ENCODE measurements around the gene NCDN.

NCDN gene

DNA sequence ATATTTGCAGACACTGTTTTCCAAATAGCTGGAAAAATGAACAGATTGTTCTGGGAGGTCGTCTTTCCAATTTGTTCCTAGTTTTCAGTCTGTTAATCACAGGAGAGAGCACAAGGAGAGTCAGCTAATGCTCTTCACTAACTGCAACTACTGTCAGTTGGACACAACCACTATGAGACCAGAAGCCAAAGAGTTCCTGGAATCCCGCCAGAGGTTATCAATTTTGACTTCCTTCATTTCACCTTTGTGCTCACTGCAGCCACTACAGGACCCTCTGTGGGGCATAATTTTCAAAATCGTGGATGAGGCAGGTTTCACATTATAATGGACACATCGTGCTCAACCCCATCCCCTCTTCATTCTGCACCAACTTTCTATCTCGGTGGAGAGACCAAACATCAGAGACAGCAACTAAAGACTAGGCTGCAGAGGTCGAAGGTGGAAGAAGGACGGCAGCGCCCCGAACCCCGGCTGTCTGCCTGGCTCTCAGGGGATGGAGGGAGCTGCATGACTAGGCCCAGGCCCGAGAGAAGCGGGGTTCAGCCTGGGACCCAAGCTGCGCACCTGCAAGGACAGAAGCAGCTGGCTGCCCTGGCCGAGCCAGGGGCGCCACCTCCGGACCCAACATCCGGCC is 998 bp upstream of the NCDN start:
- Histone ChIP-seq H3K4me1 (ENCODE audit: control insufficient read depth, insufficient read depth, low read length) (peaks cover 27% of the 10 kb centered on the region), H3K4me3 (ENCODE audit: low read depth, low read length) (peak overlapping the region; percentile 93), H3K27me3 (ENCODE audit: control insufficient read depth, insufficient read depth, low read length) (no peaks in the 10 kb centered on the region), H3K9ac (ENCODE audit: low read depth, low read length) (peak overlapping the region; percentile 96), H3K9me3 (ENCODE audit: control insufficient read depth, insufficient read depth, low read length) (no peaks in the 10 kb centered on the region), H3K36me3 (ENCODE audit: control insufficient read depth, insufficient read depth, low read length) (peaks cover 16% of the 10 kb centered on the region)

DNA sequence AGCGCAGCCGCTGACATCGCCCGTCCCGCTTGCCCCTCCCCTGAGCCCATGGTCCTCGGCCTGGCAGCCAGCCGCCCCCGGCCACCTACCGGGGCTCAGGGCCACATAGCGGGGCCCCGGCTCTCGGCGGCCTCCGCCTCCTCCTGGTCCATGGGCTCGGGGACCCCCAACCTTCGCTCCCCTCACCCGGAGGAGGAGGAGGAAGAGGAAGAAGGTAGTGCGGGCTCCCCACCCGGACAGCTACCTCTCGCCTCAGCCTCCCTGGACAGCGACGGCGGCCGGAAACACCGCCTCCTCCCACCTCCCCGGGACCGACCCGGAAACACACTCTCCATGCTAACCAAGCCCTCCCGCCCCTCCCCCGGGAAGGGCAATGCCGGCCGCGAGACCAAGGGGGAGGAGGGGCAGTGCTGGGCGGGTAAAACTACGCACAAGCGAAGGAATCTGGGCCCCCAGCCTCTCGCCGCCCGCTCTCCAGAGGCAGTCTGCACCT is 435 bp upstream of the NCDN start, which contains the start of gene KIAA0319L:
Gene KIAA0319L (minus strand): TSS at position 286 of the 493 bp plus-strand sequence. CDS start 2,912 bp downstream, outside the sequence.
- no peaks in the 10 kb centered on the region for H3K9me3 ChIP-seq (ENCODE audit: control insufficient read depth, insufficient read depth, low read length)
- H3K9ac ChIP-seq (ENCODE audit: low read depth, low read length) = peak within 1 kb of the TSS; percentile 96
- peaks cover 27% of the 10 kb centered on the region for H3K4me1 ChIP-seq (ENCODE audit: control insufficient read depth, insufficient read depth, low read length)
- H3K36me3 ChIP-seq (ENCODE audit: control insufficient read depth, insufficient read depth, low read length) = peaks cover 21% of the 10 kb centered on the region
- peak within 1 kb of the TSS; percentile 93 for H3K4me3 ChIP-seq (ENCODE audit: low read depth, low read length)
- H3K27me3 ChIP-seq (ENCODE audit: control insufficient read depth, insufficient read depth, low read length) = no peaks in the 10 kb centered on the region

DNA sequence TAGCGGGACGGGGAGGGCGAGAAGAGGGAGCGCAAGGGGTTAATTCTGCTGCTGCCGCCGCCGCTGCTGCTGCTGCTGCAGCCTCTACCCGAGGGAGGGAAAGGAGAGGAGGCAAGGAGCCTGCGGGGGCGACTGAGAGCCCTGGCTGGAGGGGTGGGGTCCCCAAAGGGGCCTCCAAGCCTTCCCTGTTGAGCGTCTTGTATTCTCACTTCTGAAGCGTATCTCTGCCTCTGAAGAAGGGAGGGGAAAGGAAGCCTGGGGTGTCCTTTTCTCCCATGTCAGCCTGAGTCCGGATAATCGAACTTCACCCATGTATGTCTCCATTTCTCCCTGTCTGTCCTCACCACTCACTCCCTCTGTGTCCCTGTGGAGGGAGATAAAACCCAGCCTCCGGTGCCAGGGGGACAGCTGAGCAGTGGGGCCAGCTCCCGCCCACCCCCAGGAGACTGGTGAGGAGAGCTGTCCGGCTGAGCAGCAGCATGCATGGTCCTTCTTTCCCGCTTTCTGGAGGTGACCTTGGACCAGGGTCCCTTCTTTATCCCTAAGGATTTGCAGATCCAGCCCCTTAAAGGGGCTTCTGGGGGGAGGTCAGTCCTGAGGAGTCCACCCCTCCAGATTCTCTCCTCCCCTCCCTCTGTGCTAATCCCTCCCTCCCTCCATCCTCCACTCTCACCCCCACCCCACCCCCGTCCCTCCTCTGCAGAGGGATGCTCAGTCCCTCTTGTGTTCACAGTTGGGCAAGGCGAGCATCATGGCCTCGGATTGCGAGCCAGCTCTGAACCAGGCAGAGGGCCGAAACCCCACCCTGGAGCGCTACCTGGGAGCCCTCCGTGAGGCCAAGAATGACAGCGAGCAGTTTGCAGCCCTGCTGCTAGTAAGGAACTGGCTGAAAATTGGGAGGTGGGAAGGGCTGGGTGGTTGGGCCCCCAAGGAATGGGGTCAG is 1.0 kb downstream of the NCDN start:
- H3K9ac ChIP-seq (ENCODE audit: low read depth, low read length) = peak overlapping the region; percentile 77
- no peaks in the 10 kb centered on the region for H3K9me3 ChIP-seq (ENCODE audit: control insufficient read depth, insufficient read depth, low read length)
- H3K4me3 ChIP-seq (ENCODE audit: low read depth, low read length) = peak overlapping the region; percentile 93
- H3K27me3 ChIP-seq (ENCODE audit: control insufficient read depth, insufficient read depth, low read length) = no peaks in the 10 kb centered on the region
- H3K36me3 ChIP-seq (ENCODE audit: control insufficient read depth, insufficient read depth, low read length) = peaks cover 27% of the 10 kb centered on the region
- peaks cover 22% of the 10 kb centered on the region for H3K4me1 ChIP-seq (ENCODE audit: control insufficient read depth, insufficient read depth, low read length)

DNA sequence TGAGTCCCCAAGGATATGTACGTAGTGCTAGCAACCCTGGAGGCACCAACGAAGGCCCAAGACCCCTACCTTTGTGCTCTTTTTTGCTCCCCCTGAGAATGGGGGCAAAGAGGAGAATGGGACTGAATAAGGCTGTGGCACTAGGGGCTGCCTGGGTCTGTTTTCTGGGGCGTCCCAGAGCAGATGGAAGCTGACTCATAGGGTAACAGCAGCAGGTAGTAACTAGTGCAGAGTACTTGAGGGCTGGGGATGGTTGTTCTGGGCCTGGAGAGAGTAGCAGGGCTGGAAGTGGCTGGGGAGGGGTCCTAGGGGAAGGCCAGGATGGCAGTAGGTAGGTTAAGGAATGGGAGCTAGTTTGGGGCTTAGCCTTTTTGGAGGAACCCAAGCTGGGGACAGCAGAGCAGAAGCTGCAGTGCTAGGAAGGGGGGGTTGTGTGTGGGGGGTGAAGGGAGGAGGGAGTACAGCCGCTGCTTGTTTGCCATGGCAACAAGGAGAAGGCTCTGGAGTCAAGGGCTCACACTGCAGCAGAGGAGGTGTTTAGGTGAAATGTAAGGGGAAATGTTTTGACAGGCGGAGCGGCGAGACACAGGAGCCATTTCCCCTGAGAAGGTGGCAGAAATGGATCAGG is 1.8 kb downstream of the NCDN start:
- H3K4me3 ChIP-seq (ENCODE audit: low read depth, low read length) = peak overlapping the region; percentile 93
- H3K9me3 ChIP-seq (ENCODE audit: control insufficient read depth, insufficient read depth, low read length) = no peaks in the 10 kb centered on the region
- no peak overlapping the region for H3K9ac ChIP-seq (ENCODE audit: low read depth, low read length)
- H3K27me3 ChIP-seq (ENCODE audit: control insufficient read depth, insufficient read depth, low read length) = no peaks in the 10 kb centered on the region
- peaks cover 32% of the 10 kb centered on the region for H3K36me3 ChIP-seq (ENCODE audit: control insufficient read depth, insufficient read depth, low read length)
- peaks cover 15% of the 10 kb centered on the region for H3K4me1 ChIP-seq (ENCODE audit: control insufficient read depth, insufficient read depth, low read length)

DNA sequence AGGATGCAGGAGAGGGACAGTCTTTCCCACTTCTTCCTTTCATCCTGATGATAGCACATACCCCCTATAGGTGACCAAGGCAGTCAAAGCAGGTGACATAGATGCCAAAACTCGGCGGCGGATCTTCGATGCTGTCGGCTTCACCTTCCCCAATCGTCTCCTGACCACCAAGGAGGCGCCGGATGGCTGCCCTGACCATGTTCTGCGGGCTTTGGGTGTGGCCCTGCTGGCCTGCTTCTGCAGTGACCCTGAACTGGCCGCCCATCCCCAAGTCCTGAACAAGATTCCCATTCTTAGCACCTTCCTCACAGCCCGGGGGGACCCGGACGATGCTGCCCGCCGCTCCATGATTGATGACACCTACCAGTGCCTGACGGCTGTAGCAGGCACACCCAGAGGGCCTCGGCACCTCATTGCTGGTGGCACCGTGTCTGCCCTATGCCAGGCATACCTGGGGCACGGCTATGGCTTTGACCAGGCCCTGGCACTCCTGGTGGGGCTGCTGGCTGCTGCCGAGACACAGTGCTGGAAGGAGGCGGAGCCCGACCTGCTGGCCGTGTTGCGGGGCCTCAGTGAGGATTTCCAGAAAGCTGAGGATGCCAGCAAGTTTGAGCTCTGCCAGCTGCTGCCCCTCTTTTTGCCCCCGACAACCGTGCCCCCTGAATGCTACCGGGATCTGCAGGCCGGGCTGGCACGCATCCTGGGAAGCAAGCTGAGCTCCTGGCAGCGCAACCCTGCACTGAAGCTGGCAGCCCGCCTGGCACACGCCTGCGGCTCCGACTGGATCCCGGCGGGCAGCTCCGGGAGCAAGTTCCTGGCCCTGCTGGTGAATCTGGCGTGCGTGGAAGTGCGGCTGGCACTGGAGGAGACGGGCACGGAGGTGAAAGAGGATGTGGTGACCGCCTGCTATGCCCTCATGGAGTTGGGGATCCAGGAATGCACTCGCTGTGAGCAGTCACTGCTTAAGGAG is 2.9 kb downstream of the NCDN start:
- peaks cover 9% of the 10 kb centered on the region for H3K4me1 ChIP-seq (ENCODE audit: control insufficient read depth, insufficient read depth, low read length)
- no peak overlapping the region for H3K9ac ChIP-seq (ENCODE audit: low read depth, low read length)
- no peaks in the 10 kb centered on the region for H3K27me3 ChIP-seq (ENCODE audit: control insufficient read depth, insufficient read depth, low read length)
- peaks cover 38% of the 10 kb centered on the region for H3K36me3 ChIP-seq (ENCODE audit: control insufficient read depth, insufficient read depth, low read length)
- H3K9me3 ChIP-seq (ENCODE audit: control insufficient read depth, insufficient read depth, low read length) = no peaks in the 10 kb centered on the region
- H3K4me3 ChIP-seq (ENCODE audit: low read depth, low read length) = no peak overlapping the region

DNA sequence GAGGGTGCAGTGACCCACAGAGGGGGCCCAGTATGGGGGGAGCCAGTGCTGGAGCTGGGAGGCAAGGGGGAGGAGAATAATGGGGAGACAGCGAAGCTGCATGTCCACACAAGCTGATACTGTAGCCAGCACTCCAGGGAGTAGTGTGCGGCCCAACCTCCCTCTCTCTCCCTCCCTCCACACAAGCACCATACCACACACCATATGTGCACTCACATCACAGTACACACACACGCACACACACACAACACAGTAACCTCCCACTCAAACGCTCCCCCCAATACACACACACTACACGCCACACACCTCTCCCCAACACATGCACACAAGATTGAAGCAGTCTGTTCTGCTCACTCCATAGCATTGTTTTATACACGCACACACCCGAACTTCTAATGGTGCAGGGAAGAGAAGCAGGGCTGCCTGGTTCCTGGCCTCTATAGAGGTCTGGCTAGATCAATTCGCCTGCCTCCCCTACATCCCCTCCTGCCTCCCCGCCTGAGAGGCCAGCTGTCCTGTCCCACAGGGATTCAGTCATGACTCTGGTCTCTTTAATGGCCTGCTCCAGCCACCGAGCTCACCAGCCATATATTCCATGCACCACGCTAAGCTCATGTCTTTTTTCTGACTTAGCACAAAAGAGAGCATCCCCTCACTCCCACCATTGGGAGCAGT is 3.8 kb downstream of the NCDN start:
- Histone ChIP-seq H3K9ac (ENCODE audit: low read depth, low read length) (no peak overlapping the region), H3K4me3 (ENCODE audit: low read depth, low read length) (no peak overlapping the region), H3K4me1 (ENCODE audit: control insufficient read depth, insufficient read depth, low read length) (peaks cover under 1% of the 10 kb centered on the region), H3K9me3 (ENCODE audit: control insufficient read depth, insufficient read depth, low read length) (no peaks in the 10 kb centered on the region), H3K27me3 (ENCODE audit: control insufficient read depth, insufficient read depth, low read length) (no peaks in the 10 kb centered on the region), H3K36me3 (ENCODE audit: control insufficient read depth, insufficient read depth, low read length) (peaks cover 40% of the 10 kb centered on the region)

DNA sequence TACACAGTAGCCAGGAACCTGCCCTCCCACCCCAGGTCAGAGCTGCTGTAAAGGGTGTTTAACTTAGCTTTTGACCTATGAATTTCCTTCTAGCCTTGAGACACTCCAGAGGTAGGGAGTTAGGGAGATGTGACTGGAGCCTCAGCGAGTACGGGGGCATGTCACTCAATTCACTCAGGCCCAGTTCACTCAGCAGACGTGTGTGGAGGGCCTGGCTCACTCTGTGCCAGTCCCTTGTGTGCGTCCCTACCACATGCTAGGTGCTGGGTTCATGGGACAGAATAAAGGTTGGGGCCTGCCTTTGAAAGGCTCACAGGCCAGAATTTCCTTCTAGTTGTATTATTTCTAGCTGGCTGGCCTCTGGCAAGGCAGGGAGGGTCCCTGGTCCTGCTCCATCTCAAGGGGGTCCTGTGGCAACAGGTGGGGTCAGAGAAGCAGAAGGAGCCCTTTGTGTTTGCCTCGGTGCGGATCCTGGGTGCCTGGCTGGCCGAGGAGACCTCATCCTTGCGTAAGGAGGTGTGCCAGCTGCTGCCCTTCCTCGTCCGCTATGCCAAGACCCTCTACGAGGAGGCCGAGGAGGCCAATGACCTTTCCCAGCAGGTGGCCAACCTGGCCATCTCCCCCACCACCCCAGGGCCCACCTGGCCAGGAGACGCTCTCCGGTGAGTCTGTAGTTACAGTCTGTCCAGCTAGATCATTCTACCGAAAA is 4.5 kb downstream of the NCDN start:
- H3K4me1 ChIP-seq (ENCODE audit: control insufficient read depth, insufficient read depth, low read length) = no peaks in the 10 kb centered on the region
- no peaks in the 10 kb centered on the region for H3K27me3 ChIP-seq (ENCODE audit: control insufficient read depth, insufficient read depth, low read length)
- H3K9me3 ChIP-seq (ENCODE audit: control insufficient read depth, insufficient read depth, low read length) = no peaks in the 10 kb centered on the region
- peaks cover 44% of the 10 kb centered on the region for H3K36me3 ChIP-seq (ENCODE audit: control insufficient read depth, insufficient read depth, low read length)
- no peak overlapping the region for H3K9ac ChIP-seq (ENCODE audit: low read depth, low read length)
- no peak overlapping the region for H3K4me3 ChIP-seq (ENCODE audit: low read depth, low read length)

DNA sequence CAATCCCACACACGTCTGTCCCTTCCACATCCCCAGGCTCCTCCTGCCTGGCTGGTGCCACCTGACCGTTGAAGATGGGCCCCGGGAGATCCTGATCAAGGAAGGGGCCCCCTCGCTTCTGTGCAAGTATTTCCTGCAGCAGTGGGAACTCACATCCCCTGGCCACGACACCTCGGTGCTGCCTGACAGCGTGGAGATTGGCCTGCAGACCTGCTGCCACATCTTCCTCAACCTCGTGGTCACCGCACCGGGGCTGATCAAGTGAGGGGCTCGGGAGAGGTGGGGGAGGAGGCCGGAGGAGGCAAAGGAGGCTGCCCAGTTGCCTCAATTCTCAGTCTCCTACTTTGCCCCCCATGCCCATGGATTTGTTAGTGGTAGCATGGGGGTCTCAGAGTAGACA is 5.6 kb downstream of the NCDN start:
- H3K36me3 ChIP-seq (ENCODE audit: control insufficient read depth, insufficient read depth, low read length) = peaks cover 44% of the 10 kb centered on the region
- no peak overlapping the region for H3K4me3 ChIP-seq (ENCODE audit: low read depth, low read length)
- no peaks in the 10 kb centered on the region for H3K4me1 ChIP-seq (ENCODE audit: control insufficient read depth, insufficient read depth, low read length)
- no peaks in the 10 kb centered on the region for H3K9me3 ChIP-seq (ENCODE audit: control insufficient read depth, insufficient read depth, low read length)
- H3K27me3 ChIP-seq (ENCODE audit: control insufficient read depth, insufficient read depth, low read length) = peaks cover 3% of the 10 kb centered on the region
- H3K9ac ChIP-seq (ENCODE audit: low read depth, low read length) = no peak overlapping the region

DNA sequence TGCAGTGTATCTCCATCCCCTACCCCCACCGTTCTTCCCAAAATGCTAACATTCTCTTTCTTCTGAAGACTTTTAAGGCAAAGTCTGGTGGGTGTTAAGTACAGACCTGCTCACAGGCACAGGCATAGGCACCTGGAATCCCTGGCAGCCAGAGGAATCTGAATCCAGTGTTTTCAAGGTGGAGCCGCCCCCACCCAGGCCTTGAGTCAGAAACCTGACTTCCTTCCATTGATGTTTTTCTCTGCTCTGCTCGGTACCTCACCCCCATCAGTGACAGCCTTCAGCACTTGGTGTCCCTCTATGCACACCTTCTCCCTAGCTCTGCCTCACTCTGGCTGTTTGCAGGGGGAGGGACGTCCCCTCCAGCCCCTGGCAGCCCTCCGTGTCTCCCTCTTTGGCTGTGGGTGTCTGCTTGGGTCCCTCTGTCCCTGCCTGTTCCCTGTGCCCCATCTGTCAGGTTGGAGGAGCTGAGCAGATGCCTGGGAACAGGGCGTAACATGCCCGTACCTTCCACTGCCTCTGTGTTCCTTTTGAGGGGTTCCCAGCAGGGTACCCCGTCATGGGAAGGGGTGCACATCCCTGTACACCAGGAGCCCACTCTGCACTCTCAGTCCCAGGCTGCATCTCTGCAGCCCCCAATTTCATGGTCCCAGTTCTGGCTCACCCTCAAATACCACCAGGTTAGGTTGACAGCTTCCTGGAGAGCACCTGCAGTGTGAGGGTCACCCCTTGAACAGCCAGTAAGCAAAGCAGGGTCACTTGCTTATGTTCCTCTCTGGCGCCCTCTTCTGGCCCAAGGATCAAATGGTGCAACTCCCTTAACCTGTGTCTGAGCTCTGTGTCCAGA is 6.7 kb downstream of the NCDN start:
- peaks cover 44% of the 10 kb centered on the region for H3K36me3 ChIP-seq (ENCODE audit: control insufficient read depth, insufficient read depth, low read length)
- H3K9me3 ChIP-seq (ENCODE audit: control insufficient read depth, insufficient read depth, low read length) = no peaks in the 10 kb centered on the region
- no peak overlapping the region for H3K4me3 ChIP-seq (ENCODE audit: low read depth, low read length)
- H3K27me3 ChIP-seq (ENCODE audit: control insufficient read depth, insufficient read depth, low read length) = peaks cover 13% of the 10 kb centered on the region
- H3K4me1 ChIP-seq (ENCODE audit: control insufficient read depth, insufficient read depth, low read length) = no peaks in the 10 kb centered on the region
- no peak overlapping the region for H3K9ac ChIP-seq (ENCODE audit: low read depth, low read length)

Measured in iPS-15b (cell line).